ENCODE results near the gene GSN.

The GSN gene

GRCh38 chr9:121267689-121268597, at the start of gene GSN:
GSN (plus strand) TSS chr9:121268162; CDS start chr9:121301972, 33,810 bp downstream.
- FAIRE-seq: no peak

- no peak for FAIRE-seq
Measured at GRCh38 chr9:121218357-121219027, 49.5 kb upstream of the GSN start.

GRCh38 chr9:121219530-121219929, 48.4 kb upstream of the GSN start:
- FAIRE-seq: no peak

GRCh38 chr9:121220996-121221663, 46.8 kb upstream of the GSN start:
- FAIRE-seq: no peak

- no peak for FAIRE-seq
Measured at GRCh38 chr9:121221664-121222055, 46.3 kb upstream of the GSN start.

- FAIRE-seq: peak; percentile 58
Measured at GRCh38 chr9:121222524-121223171, 45.3 kb upstream of the GSN start.

GRCh38 chr9:121225240-121225639, 42.7 kb upstream of the GSN start:
- FAIRE-seq: no peak

GRCh38 chr9:121226175-121226574, 41.8 kb upstream of the GSN start:
- FAIRE-seq: no peak

- FAIRE-seq: no peak
Measured at GRCh38 chr9:121227862-121228261, 40.1 kb upstream of the GSN start.

- FAIRE-seq: no peak
Measured at GRCh38 chr9:121230256-121230655, 37.7 kb upstream of the GSN start.

- FAIRE-seq: no peak
Measured at GRCh38 chr9:121232251-121232650, 35.7 kb upstream of the GSN start.

- FAIRE-seq: no peak
Measured at GRCh38 chr9:121233906-121234831, 33.8 kb upstream of the GSN start.

GRCh38 chr9:121234832-121235161, 33.2 kb upstream of the GSN start:
- FAIRE-seq: no peak

- no peak for FAIRE-seq
Measured at GRCh38 chr9:121235512-121235911, 32.5 kb upstream of the GSN start.

- no peak for FAIRE-seq
Measured at GRCh38 chr9:121237916-121238315, 30.0 kb upstream of the GSN start.

GRCh38 chr9:121239071-121239470, 28.9 kb upstream of the GSN start:
- no peak for FAIRE-seq

GRCh38 chr9:121239851-121240250, 28.1 kb upstream of the GSN start:
- FAIRE-seq: no peak

GRCh38 chr9:121240472-121241135, 27.4 kb upstream of the GSN start:
- no peak for FAIRE-seq

- FAIRE-seq: no peak
Measured at GRCh38 chr9:121242219-121242958, 25.6 kb upstream of the GSN start.

- FAIRE-seq: no peak
Measured at GRCh38 chr9:121242959-121243346, 25.0 kb upstream of the GSN start.

All from TTC549 (cell line).